Endothelial cell of umbilical vein (primary cell): ENCODE results near the gene ZBTB12.

Experiments
- POLR2A ChIP-seq: IDR thresholded peaks from 2 replicates; pipeline ENCODE4 v1.6.1; 2012; ENCODE audit warnings: low read depth, mild to moderate bottlenecking, control low read depth, low read length
- POLR2AphosphoS5 ChIP-seq: IDR thresholded peaks from 2 replicates; pipeline ENCODE4 v1.6.1; 2012; ENCODE audit warnings: low read depth, mild to moderate bottlenecking, control low read depth, low read length, moderate library complexity; ENCODE audit not compliant: insufficient read depth

GRCh38 chr6:31915351-31915750 lies 13.5 kb upstream of the ZBTB12 start:
- no peak for TF ChIP-seq POLR2AphosphoS5
- TF ChIP-seq POLR2A = no peak
